Osteocyte (in vitro differentiated cells): ENCODE measurements around the gene ALAS1. TPM values are rescaled to one million over a fixed set of nuclear protein-coding genes. Genes with fewer than 3 reads are reported as not detected.

Source experiments
- DNase-seq: peaks from one replicate; pipeline ENCODE4 v3.0.0; 2021; ENCODE audit warnings: mixed read lengths; ENCODE audit not compliant: unreplicated experiment; ENCODE audit errors: extremely low spot score
- H3K27ac Mint-ChIP-seq: one replicate; pipeline ENCODE4 v1.8.0; 2021; ENCODE audit warnings: mild to moderate bottlenecking, mixed read lengths; ENCODE audit not compliant: unreplicated experiment
- H3K27me3 Mint-ChIP-seq: one replicate; pipeline ENCODE4 v1.8.0; 2021; ENCODE audit warnings: mixed read lengths; ENCODE audit not compliant: unreplicated experiment
- H3K36me3 Mint-ChIP-seq: one replicate; pipeline ENCODE4 v1.8.0; 2021; ENCODE audit warnings: mixed read lengths; ENCODE audit not compliant: unreplicated experiment
- H3K4me1 Mint-ChIP-seq: one replicate; pipeline ENCODE4 v1.8.0; 2021; ENCODE audit warnings: mixed read lengths; ENCODE audit not compliant: unreplicated experiment
- H3K4me3 Mint-ChIP-seq: one replicate; pipeline ENCODE4 v1.8.0; 2021; ENCODE audit warnings: mild to moderate bottlenecking, moderate library complexity, mixed read lengths; ENCODE audit not compliant: unreplicated experiment
- H3K9me3 Mint-ChIP-seq: one replicate; pipeline ENCODE4 v1.8.0; 2021; ENCODE audit warnings: mixed read lengths; ENCODE audit not compliant: unreplicated experiment
- CTCF ChIP-seq: fragments of 200-600 bp; sonication (generic); IDR thresholded peaks from 2 replicates; pipeline ENCODE4 v1.5.0; 2021; ENCODE audit warnings: antibody characterized with exemption, mild to moderate bottlenecking, moderate library complexity
- total RNA-seq: library from RNA; stranded (reverse); gene quantifications from 2 replicates; pipeline ENCODE4 v1.2.1, GENCODE V29; 2021

The ALAS1 gene
- total RNA-seq, 1 donor from 2014 or later, result 36.2 TPM

DNA sequence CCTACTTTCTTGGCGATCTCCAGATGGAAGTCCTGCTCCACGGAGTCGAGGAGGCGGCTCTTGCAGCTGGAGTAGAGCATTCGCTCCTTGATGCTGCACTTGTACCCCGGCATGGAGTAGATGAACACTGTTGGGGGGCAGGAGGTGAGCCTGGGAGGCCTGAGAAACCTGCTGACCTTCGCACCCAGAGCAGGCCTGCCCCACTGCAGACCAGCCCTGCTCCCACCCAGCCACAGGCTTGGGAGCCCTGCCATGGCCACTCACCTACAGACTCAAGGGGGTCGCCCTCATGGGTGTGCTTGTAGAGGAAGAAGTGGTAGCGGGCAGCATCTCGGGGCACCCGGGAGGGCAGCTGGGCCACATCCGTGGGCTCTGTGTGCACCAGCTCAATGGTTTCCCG is 31.7 kb downstream of the ALAS1 start:
- H3K4me1 Mint-ChIP-seq, result no peaks in the 10 kb centered on the region
- no peak for TF ChIP-seq CTCF
- DNase-seq, result no peak
- no peak overlapping the region for H3K27ac Mint-ChIP-seq
- H3K9me3 Mint-ChIP-seq, result no peaks in the 10 kb centered on the region
- peaks cover 28% of the 10 kb centered on the region for H3K36me3 Mint-ChIP-seq
- no peaks in the 10 kb centered on the region for H3K27me3 Mint-ChIP-seq
- H3K4me3 Mint-ChIP-seq, result no peak overlapping the region

- Mint-ChIP-seq H3K36me3 (peaks cover 28% of the 10 kb centered on the region), H3K9me3 (no peaks in the 10 kb centered on the region), H3K4me3 (no peak overlapping the region), H3K27me3 (no peaks in the 10 kb centered on the region), H3K4me1 (no peaks in the 10 kb centered on the region), H3K27ac (no peak overlapping the region)
- no peak for DNase-seq
- TF ChIP-seq CTCF, result no peak
Measured at GRCh38 chr3:52230461-52230860, 32.5 kb downstream of the ALAS1 start.

DNA sequence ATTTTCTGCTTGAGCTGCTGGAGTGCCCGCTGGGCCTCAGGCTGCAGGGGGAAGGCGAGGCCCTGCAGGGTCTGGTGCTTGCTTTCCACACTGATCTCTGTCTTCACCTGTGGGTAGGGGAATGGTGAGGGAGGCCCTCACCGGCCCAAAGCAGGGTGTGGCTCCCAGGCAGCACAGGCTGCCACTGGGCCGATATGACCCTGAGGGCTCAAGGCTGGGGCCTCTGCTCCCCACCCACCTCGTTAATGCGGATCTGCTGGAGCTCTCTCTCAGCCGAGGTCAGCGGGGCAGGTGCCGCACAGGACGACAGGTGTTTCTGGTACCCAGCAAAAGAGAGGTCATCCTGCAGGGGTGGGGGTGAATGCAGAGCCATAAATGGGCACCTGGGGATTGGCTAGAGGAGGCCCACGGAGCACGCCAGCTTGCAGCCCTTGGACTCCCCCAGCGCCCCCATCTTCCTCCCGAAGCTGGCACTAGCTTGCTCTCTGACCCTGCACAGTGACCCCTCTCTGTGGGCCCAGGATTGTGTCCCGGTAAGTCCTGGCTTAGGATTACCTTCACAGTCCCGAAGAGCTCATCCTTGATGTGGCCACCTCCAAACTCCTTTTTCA is 33.0 kb downstream of the ALAS1 start:
- H3K36me3 Mint-ChIP-seq, result peaks cover 28% of the 10 kb centered on the region
- DNase-seq, result no peak
- H3K4me1 Mint-ChIP-seq, result peaks cover 1% of the 10 kb centered on the region
- H3K9me3 Mint-ChIP-seq, result no peaks in the 10 kb centered on the region
- H3K27ac Mint-ChIP-seq, result no peak overlapping the region
- TF ChIP-seq CTCF, result no peak
- H3K27me3 Mint-ChIP-seq, result no peaks in the 10 kb centered on the region
- H3K4me3 Mint-ChIP-seq, result no peak overlapping the region

DNA sequence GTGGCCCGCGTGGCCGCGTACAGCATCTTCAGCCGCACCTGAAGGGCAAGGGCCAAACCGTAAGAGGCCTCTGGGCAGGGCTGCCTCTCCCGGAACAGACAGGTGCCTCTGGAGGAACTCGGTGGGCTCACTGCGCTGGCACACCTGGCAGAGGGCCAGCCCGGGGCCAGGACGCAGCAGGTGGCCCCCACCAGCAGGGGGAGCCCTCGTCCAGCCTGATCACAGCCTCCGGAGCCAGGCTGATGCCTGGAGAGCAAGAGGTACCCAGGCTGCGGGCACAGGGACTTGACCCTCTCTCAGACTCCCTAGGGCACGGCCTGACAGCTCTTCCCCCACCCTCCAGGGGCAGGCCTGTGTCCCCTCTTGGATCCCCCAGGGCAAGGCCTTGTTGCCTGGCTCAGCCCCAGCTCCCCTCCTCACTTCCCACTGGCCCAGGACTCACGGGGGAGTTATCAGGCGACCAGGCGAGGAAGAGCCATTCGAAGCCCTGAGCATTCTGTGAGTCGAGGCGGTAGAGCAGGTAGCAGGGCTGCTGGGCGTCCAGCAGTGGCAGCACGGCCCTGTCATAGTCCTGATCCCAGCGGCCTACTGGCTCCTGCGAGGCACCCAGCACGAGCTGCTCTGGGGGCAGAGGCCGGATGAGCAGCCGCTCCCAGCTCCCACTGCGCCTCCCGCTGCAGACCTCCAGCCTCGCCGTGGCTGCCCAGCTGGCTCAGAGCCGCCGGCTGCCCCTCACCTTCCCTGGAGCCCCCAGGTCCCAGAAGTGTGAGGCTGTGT is 33.7 kb downstream of the ALAS1 start:
- no peak overlapping the region for H3K27ac Mint-ChIP-seq

More for the DNA sequence above, 33.7 kb downstream of the ALAS1 start:
- Mint-ChIP-seq H3K4me1 (peaks cover 8% of the 10 kb centered on the region), H3K9me3 (no peaks in the 10 kb centered on the region), H3K36me3 (peaks cover 28% of the 10 kb centered on the region), H3K27me3 (no peaks in the 10 kb centered on the region), H3K4me3 (no peak overlapping the region)
- peak; percentile 92 for DNase-seq
- peak; percentile 84 for TF ChIP-seq CTCF
